ENCODE results near the gene HPGDS.

HPGDS gene

GRCh38 chr4:94358101-94358500 is 15.5 kb upstream of the HPGDS start:
- POLR2A ChIA-PET, result no interaction called here
- Histone ChIP-seq H3K9me3 (ENCODE audit: control insufficient read depth, insufficient read depth, low read depth, low read length) (no peaks in the 10 kb centered on the region), H3K4me1 (ENCODE audit: control insufficient read depth, insufficient read depth, low read length) (no peaks in the 10 kb centered on the region), H3K27ac (ENCODE audit: extremely low read depth, low read depth, low read length) (no peak overlapping the region), H3K4me3 (ENCODE audit: low read depth, low read length) (no peak overlapping the region), H3K36me3 (ENCODE audit: control insufficient read depth in 2 of 2, insufficient read depth in 1 of 2, low read length in 2 of 2) (no peaks in the 10 kb centered on the region)
- TF ChIP-seq ZNF169 (tag by site-specific recombination; IDR thresholded peaks at IDR 0.05), result no peak
- no peak for TF ChIP-seq PRDM1 (tag by site-specific recombination; IDR thresholded peaks at IDR 0.05)
- no peak for TF ChIP-seq GFI1B (tag by site-specific recombination; IDR thresholded peaks at IDR 0.05)
- TF ChIP-seq BCL6B (tag by site-specific recombination; IDR thresholded peaks at IDR 0.05), result no peak
- CTCF ChIA-PET, result no interaction called here

- POLR2A ChIA-PET, result no interaction called here
- TF ChIP-seq ZNF529 (tag by site-specific recombination; IDR thresholded peaks at IDR 0.05; ENCODE audit: insufficient replicate concordance), result no peak
- no peak for TF ChIP-seq ZNF610 (tag by site-specific recombination; IDR thresholded peaks at IDR 0.05; ENCODE audit: borderline replicate concordance)
- TF ChIP-seq ZNF624 (tag by site-specific recombination; IDR thresholded peaks at IDR 0.05), result no peak
- CTCF ChIA-PET, result interaction anchor here (0.7 kb wide), 1 partner anchor 25 kb away, joined by 4 read pairs; no protein-coding TSS in a partner anchor
Observed at GRCh38 chr4:94357624-94358023, 15.0 kb upstream of the HPGDS start.

GRCh38 chr4:94356444-94356843 is 13.8 kb upstream of the HPGDS start:
- Histone ChIP-seq H3K4me1 (ENCODE audit: control insufficient read depth, insufficient read depth, low read length) (no peaks in the 10 kb centered on the region), H3K9me3 (ENCODE audit: control insufficient read depth, insufficient read depth, low read depth, low read length) (no peaks in the 10 kb centered on the region), H3K27ac (ENCODE audit: extremely low read depth, low read depth, low read length) (no peak overlapping the region), H3K4me3 (ENCODE audit: low read depth, low read length) (no peak overlapping the region), H3K36me3 (ENCODE audit: control insufficient read depth in 2 of 2, insufficient read depth in 1 of 2, low read length in 2 of 2) (no peaks in the 10 kb centered on the region)
- ChIA-PET CTCF (no interaction called here), POLR2A (no interaction called here)
- TF ChIP-seq ZNF677 (tag by site-specific recombination; IDR thresholded peaks at IDR 0.05), result no peak
- no peak for TF ChIP-seq ZNF404 (tag by site-specific recombination; IDR thresholded peaks at IDR 0.05)
- TF ChIP-seq ZNF16 (tag by site-specific recombination; IDR thresholded peaks at IDR 0.05; ENCODE audit: low read depth), result no peak
- no peak for TF ChIP-seq PRDM2 (tag by site-specific recombination; IDR thresholded peaks at IDR 0.05; ENCODE audit: borderline replicate concordance)
- TF ChIP-seq ZNF292 (tag by site-specific recombination; IDR thresholded peaks at IDR 0.05; ENCODE audit: borderline replicate concordance, low read depth), result no peak
- no peak for TF ChIP-seq ZBTB17 (tag by site-specific recombination; IDR thresholded peaks at IDR 0.05)
- no peak for TF ChIP-seq ZNF768 (tag by site-specific recombination; IDR thresholded peaks at IDR 0.05)
- TF ChIP-seq RBAK (tag by site-specific recombination; IDR thresholded peaks at IDR 0.05), result no peak
- TF ChIP-seq ZBTB48 (tag by site-specific recombination; IDR thresholded peaks at IDR 0.05), result no peak
- no peak for TF ChIP-seq ZNF221 (tag by site-specific recombination; IDR thresholded peaks at IDR 0.05; ENCODE audit: borderline replicate concordance)

More at GRCh38 chr4:94357624-94358023, 15.0 kb upstream of the HPGDS start:
- H3K27ac ChIP-seq (ENCODE audit: extremely low read depth, low read depth, low read length), result no peak overlapping the region
- H3K36me3 ChIP-seq (ENCODE audit: control insufficient read depth in 2 of 2, insufficient read depth in 1 of 2, low read length in 2 of 2), result no peaks in the 10 kb centered on the region
- no peak overlapping the region for H3K4me3 ChIP-seq (ENCODE audit: low read depth, low read length)
- H3K9me3 ChIP-seq (ENCODE audit: control insufficient read depth, insufficient read depth, low read depth, low read length), result no peaks in the 10 kb centered on the region
- no peaks in the 10 kb centered on the region for H3K4me1 ChIP-seq (ENCODE audit: control insufficient read depth, insufficient read depth, low read length)
